H9 (cell line): Measurements from ENCODE around the gene DAD1. TPM values are rescaled to one million over a fixed set of nuclear protein-coding genes. Genes with fewer than 3 reads are reported as not detected.

Experiments used
- DNase-seq: peaks from one replicate; pipeline ENCODE4 v3.0.0-alpha.2; 2017
- H2AFZ ChIP-seq: one replicate; pipeline ENCODE4 v1.6.1; 2013; ENCODE audit warnings: mild to moderate bottlenecking, low read length, control low read depth, moderate library complexity
- H2AK5ac ChIP-seq: 2 replicates; pipeline ENCODE4 v1.6.1; 2013; ENCODE audit warnings: low read length, control low read depth, mixed read lengths; ENCODE audit not compliant: insufficient read length
- H2BK120ac ChIP-seq: one replicate; pipeline ENCODE4 v1.6.1; 2013; ENCODE audit warnings: low read depth, mild to moderate bottlenecking, low read length, control low read depth, inconsistent platforms; ENCODE audit not compliant: poor library complexity, severe bottlenecking
- H2BK12ac ChIP-seq: 2 replicates; pipeline ENCODE4 v1.6.1; 2013; ENCODE audit warnings: low read length, control low read depth, mixed read lengths, low read depth; ENCODE audit not compliant: insufficient read length
- H2BK15ac ChIP-seq: 2 replicates; pipeline ENCODE4 v1.6.1; 2013; ENCODE audit warnings: low read depth, low read length, control low read depth
- H2BK20ac ChIP-seq: one replicate; pipeline ENCODE4 v1.6.1; 2013; ENCODE audit warnings: low read depth, mild to moderate bottlenecking, low read length, control low read depth, inconsistent platforms; ENCODE audit not compliant: poor library complexity, severe bottlenecking
- H2BK5ac ChIP-seq: 2 replicates; pipeline ENCODE4 v1.6.1; 2013; ENCODE audit warnings: low read length, control low read depth, mixed read lengths; ENCODE audit not compliant: insufficient read length
- H3K14ac ChIP-seq: 2 replicates; pipeline ENCODE4 v1.6.1; 2013; ENCODE audit warnings: low read length, control low read depth; ENCODE audit not compliant: insufficient read depth
- H3K18ac ChIP-seq: 2 replicates; pipeline ENCODE4 v1.6.1; 2013; ENCODE audit warnings: low read depth, mild to moderate bottlenecking, mixed read lengths, low read length, control low read depth; ENCODE audit not compliant: insufficient read length
- H3K23ac ChIP-seq: 2 replicates; pipeline ENCODE4 v1.6.1; 2013; ENCODE audit warnings: low read length, control low read depth, mixed read lengths, low read depth; ENCODE audit not compliant: insufficient read length
- H3K23me2 ChIP-seq: 2 replicates; pipeline ENCODE4 v1.6.1; 2013; ENCODE audit warnings: low read depth, mild to moderate bottlenecking, mixed read lengths, low read length, control low read depth; ENCODE audit not compliant: insufficient read length, poor library complexity, severe bottlenecking
- H3K27ac ChIP-seq: 2 replicates; pipeline ENCODE4 v1.5.1; 2013; ENCODE audit warnings: low read length, control low read depth, mixed read lengths, low read depth; ENCODE audit not compliant: insufficient read length
- H3K27me3 ChIP-seq: 2 replicates; pipeline ENCODE4 v1.6.1; 2013; ENCODE audit warnings: low read length, control low read depth, inconsistent platforms; ENCODE audit not compliant: insufficient read depth
- H3K4ac ChIP-seq: 2 replicates; pipeline ENCODE4 v1.6.1; 2013; ENCODE audit warnings: low read depth, mild to moderate bottlenecking, control low read depth, inconsistent platforms, low read length, moderate library complexity
- H3K4me1 ChIP-seq: 2 replicates; pipeline ENCODE4 v1.6.1; 2013; ENCODE audit warnings: low read length, control low read depth, inconsistent platforms; ENCODE audit not compliant: insufficient read depth
- H3K4me2 ChIP-seq: 2 replicates; pipeline ENCODE4 v1.6.1; 2013; ENCODE audit warnings: low read length, control low read depth, mixed read lengths; ENCODE audit not compliant: insufficient read length, insufficient read depth
- H3K56ac ChIP-seq: 2 replicates; pipeline ENCODE4 v1.6.1; 2013; ENCODE audit warnings: low read depth, mild to moderate bottlenecking, mixed read lengths, low read length, control low read depth; ENCODE audit not compliant: insufficient read length
- H3K79me1 ChIP-seq: 2 replicates; pipeline ENCODE4 v1.6.1; 2013; ENCODE audit warnings: low read depth, mild to moderate bottlenecking, moderate library complexity, low read length, control low read depth, inconsistent platforms; ENCODE audit not compliant: insufficient read depth, poor library complexity, severe bottlenecking
- H3K79me2 ChIP-seq: 2 replicates; pipeline ENCODE4 v1.6.1; 2013; ENCODE audit warnings: low read length, control low read depth, inconsistent platforms; ENCODE audit not compliant: insufficient read depth
- H3K9ac ChIP-seq: 2 replicates; pipeline ENCODE4 v1.6.1; 2013; ENCODE audit warnings: low read length, control low read depth, mixed read lengths; ENCODE audit not compliant: insufficient read length; ENCODE audit errors: extremely low read depth
- H3K9me3 ChIP-seq: one replicate; pipeline ENCODE4 v1.6.1; 2013; ENCODE audit warnings: low read depth, low read length, inconsistent platforms; ENCODE audit not compliant: control insufficient read depth
- H3T11ph ChIP-seq: one replicate; pipeline ENCODE4 v1.6.1; 2013; ENCODE audit warnings: mild to moderate bottlenecking, low read length, control low read depth, inconsistent platforms
- H4K20me1 ChIP-seq: one replicate; pipeline ENCODE4 v1.6.1; 2013; ENCODE audit not compliant: control insufficient read depth, insufficient read length, insufficient read depth
- H4K5ac ChIP-seq: 2 replicates; pipeline ENCODE4 v1.6.1; 2013; ENCODE audit warnings: low read depth, mild to moderate bottlenecking, mixed read lengths, low read length, control low read depth; ENCODE audit not compliant: insufficient read length
- H4K8ac ChIP-seq: replicated peaks from 2 replicates; pipeline ENCODE4 v1.6.1; 2013; ENCODE audit warnings: low read length, control low read depth, mixed read lengths, low read depth; ENCODE audit not compliant: insufficient read length
- H4K91ac ChIP-seq: 2 replicates; pipeline ENCODE4 v1.6.1; 2013; ENCODE audit warnings: low read depth, mild to moderate bottlenecking, moderate library complexity, mixed read lengths, low read length, control low read depth; ENCODE audit not compliant: insufficient read length
- H3K27ac Mint-ChIP-seq, 3 experiments: 2 replicates in 2 of 3; 3 replicates in 1 of 3; pipeline ENCODE4 v1.8.0; 2020 to 2021; ENCODE audit warnings: mixed read lengths in 3 of 3, mild to moderate bottlenecking in 1 of 3, moderate library complexity in 1 of 3
- H3K27me3 Mint-ChIP-seq: 2 replicates; pipeline ENCODE4 v1.8.0; 2021; ENCODE audit warnings: low read depth, mild to moderate bottlenecking, moderate library complexity, mixed read lengths
- H3K36me3 Mint-ChIP-seq, 3 experiments: 2 replicates in 2 of 3; 3 replicates in 1 of 3; pipeline ENCODE4 v1.8.0; 2020 to 2021; ENCODE audit warnings: low read depth in 3 of 3, mixed read lengths in 3 of 3; ENCODE audit not compliant: insufficient read depth in 1 of 3
- H3K4me1 Mint-ChIP-seq, 2 experiments: 2 replicates each; pipeline ENCODE4 v1.8.0; 2020; ENCODE audit warnings: mixed read lengths in 2 of 2
- H3K4me3 Mint-ChIP-seq, 2 experiments: 2 replicates in 1 of 2; 3 replicates in 1 of 2; pipeline ENCODE4 v1.8.0; 2020 to 2021; ENCODE audit warnings: mild to moderate bottlenecking in 2 of 2, mixed read lengths in 2 of 2, moderate library complexity in 1 of 2
- H3K9me3 Mint-ChIP-seq, 2 experiments: 2 replicates in 1 of 2; 3 replicates in 1 of 2; pipeline ENCODE4 v1.8.0; 2020; ENCODE audit warnings: mild to moderate bottlenecking in 2 of 2, mixed read lengths in 2 of 2, moderate library complexity in 1 of 2
- CTCF ChIP-seq: fragments of 200-600 bp; sonication (generic); conservative IDR thresholded peaks from 3 replicates; pipeline ENCODE4 v1.8.0; 2021; ENCODE audit warnings: antibody characterized with exemption, mild to moderate bottlenecking
- WGBS: extraction: QIAGEN DNeasy Blood & Tissue Kit; methylation state at CpG from one replicate; pipeline ENCODE4 v1.1.7; 2013; ENCODE audit warnings: missing lambda C conversion rate, low lambda C conversion rate, mixed read lengths; ENCODE audit not compliant: insufficient read length; ENCODE audit errors: extremely low coverage; 5-methylcytosine and 5-hydroxymethylcytosine counted together
- total RNA-seq: library from RNA; stranded (reverse); gene quantifications from 2 replicates; pipeline ENCODE4 v1.2.1, GENCODE V29; 2021

Gene DAD1
- total RNA-seq, 1 experiment from 2014 or later, result 127 TPM

GRCh38 chr14:22563987-22564386 lies 25.0 kb downstream of the DAD1 start:
- Histone ChIP-seq H3K23ac (no peak overlapping the region), H2BK20ac (no peak overlapping the region), H3K27ac (no peak overlapping the region), H3K9ac (no peak overlapping the region), H3K79me2 (no peaks in the 10 kb centered on the region), H3K79me1 (peaks cover 2% of the 10 kb centered on the region), H4K20me1 (no peaks in the 10 kb centered on the region), H3K27me3 (no peaks in the 10 kb centered on the region), H2AK5ac (no peak overlapping the region), H3K56ac (no peak overlapping the region), H3K4ac (no peak overlapping the region), H2BK5ac (no peak overlapping the region), H3K4me2 (no peak overlapping the region), H2BK120ac (no peak overlapping the region), H4K91ac (no peak overlapping the region), H2BK15ac (no peak overlapping the region), H3K9me3 (no peaks in the 10 kb centered on the region), H4K8ac (no peak overlapping the region), H2BK12ac (no peak overlapping the region), H3K23me2 (no peaks in the 10 kb centered on the region), H3K4me1 (no peaks in the 10 kb centered on the region), H4K5ac (no peak overlapping the region), H2AFZ (no peak overlapping the region), H3T11ph (no peak overlapping the region), H3K14ac (no peak overlapping the region), H3K18ac (no peak overlapping the region)
- Mint-ChIP-seq H3K9me3 (no peaks in the 10 kb centered on the region; a peak in 2 of 5 replicates), H3K27ac (no peak overlapping the region), H3K27me3 (no peaks in the 10 kb centered on the region), H3K4me3 (no peak overlapping the region), H3K4me1 (peaks cover 23 to 25% of the 10 kb centered on the region in 2 experiments), H3K36me3 (peaks cover 1 to 36% (median 16%) of the 10 kb centered on the region in 3 experiments; a peak in 6 of 7 replicates)
- DNase-seq, result no peak
- no CpG with 5 or more reads among the region's 5 CpGs for WGBS
- TF ChIP-seq CTCF, result no peak
